Breast epithelium (tissue), 3 donors: Measurements from ENCODE around the gene ACER3.

Experiments
- POLR2A ChIP-seq: fragments of 450-650 bp; IDR thresholded peaks from one replicate; pipeline ENCODE4 v1.6.1; 2016; ENCODE audit warnings: antibody characterized with exemption, mild to moderate bottlenecking, moderate library complexity
- POLR2AphosphoS5 ChIP-seq, 3 donors: sonication (generic); formaldehyde crosslinking; IDR thresholded peaks; one replicate each; pipeline ENCODE4 v1.6.1; 2017; ENCODE audit warnings: antibody characterized with exemption in 3 of 3
- TF ChIP-seq, protein P1 (sequence below), 3 donors: fragments of 450-650 bp; IDR thresholded peaks; one replicate each; pipeline ENCODE4 v1.5.1; 2016 to 2017; ENCODE audit warnings: antibody characterized with exemption in 3 of 3, mild to moderate bottlenecking in 3 of 3, moderate library complexity in 3 of 3

DNA sequence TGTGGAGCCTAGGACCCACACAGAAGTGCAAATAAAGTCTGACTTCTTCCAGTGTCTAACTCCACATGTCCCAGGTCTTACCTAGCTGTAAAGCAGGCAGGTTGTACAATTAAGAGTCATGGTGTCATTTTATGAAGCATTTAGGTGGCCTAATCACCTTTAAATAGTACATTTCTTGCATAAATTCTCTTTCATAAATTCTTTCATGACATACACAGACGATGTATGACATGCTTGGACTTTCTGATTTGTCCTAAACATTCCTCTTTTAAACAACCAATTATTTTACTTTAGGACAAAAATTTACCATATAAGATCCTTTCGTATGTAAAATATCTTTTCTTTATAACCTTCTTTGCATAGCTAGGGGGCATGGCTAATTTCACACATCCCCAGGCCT is 46.3 kb upstream of the ACER3 start:
- TF ChIP-seq, protein P1, sequence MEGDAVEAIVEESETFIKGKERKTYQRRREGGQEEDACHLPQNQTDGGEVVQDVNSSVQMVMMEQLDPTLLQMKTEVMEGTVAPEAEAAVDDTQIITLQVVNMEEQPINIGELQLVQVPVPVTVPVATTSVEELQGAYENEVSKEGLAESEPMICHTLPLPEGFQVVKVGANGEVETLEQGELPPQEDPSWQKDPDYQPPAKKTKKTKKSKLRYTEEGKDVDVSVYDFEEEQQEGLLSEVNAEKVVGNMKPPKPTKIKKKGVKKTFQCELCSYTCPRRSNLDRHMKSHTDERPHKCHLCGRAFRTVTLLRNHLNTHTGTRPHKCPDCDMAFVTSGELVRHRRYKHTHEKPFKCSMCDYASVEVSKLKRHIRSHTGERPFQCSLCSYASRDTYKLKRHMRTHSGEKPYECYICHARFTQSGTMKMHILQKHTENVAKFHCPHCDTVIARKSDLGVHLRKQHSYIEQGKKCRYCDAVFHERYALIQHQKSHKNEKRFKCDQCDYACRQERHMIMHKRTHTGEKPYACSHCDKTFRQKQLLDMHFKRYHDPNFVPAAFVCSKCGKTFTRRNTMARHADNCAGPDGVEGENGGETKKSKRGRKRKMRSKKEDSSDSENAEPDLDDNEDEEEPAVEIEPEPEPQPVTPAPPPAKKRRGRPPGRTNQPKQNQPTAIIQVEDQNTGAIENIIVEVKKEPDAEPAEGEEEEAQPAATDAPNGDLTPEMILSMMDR (IDR thresholded peaks at IDR 0.05) = no peak
- TF ChIP-seq POLR2AphosphoS5 (IDR thresholded peaks at IDR 0.05) = no peak
- no peak for TF ChIP-seq POLR2A
